Stimulated activated memory B cell treated with anti-CD40 and anti-IgM and Interleukin-4, amounts not matched to agents 10 μg/mL and 1 μg/mL and 100 μg/mL, for 72 hours (primary cell): ENCODE data around the gene CDC42EP5.

Experiments
- ATAC-seq: fragments of 150-1000 bp; cut with Tn5 transposase; 2 replicates; pipeline ENCODE4 v1.10.0; 2021
- H3K27ac Mint-ChIP-seq: one replicate; pipeline ENCODE4 v1.8.0; 2022; ENCODE audit warnings: mild to moderate bottlenecking, mixed read lengths
- H3K27me3 Mint-ChIP-seq: one replicate; pipeline ENCODE4 v1.8.0; 2022; ENCODE audit warnings: mixed read lengths
- H3K36me3 Mint-ChIP-seq: one replicate; pipeline ENCODE4 v1.8.0; 2022; ENCODE audit warnings: mixed read lengths
- H3K4me1 Mint-ChIP-seq: one replicate; pipeline ENCODE4 v1.8.0; 2022; ENCODE audit warnings: mixed read lengths
- H3K4me3 Mint-ChIP-seq: one replicate; pipeline ENCODE4 v1.8.0; 2022; ENCODE audit warnings: mild to moderate bottlenecking, moderate library complexity, mixed read lengths
- H3K9me3 Mint-ChIP-seq: one replicate; pipeline ENCODE4 v1.8.0; 2022; ENCODE audit warnings: mixed read lengths

The CDC42EP5 gene

GRCh38 chr19:54431255-54431838 lies 41.7 kb downstream of the CDC42EP5 start:
- Mint-ChIP-seq H3K4me3 (peak overlapping the region; percentile 49), H3K9me3 (no peaks in the 10 kb centered on the region), H3K36me3 (peaks cover 2% of the 10 kb centered on the region), H3K27me3 (peaks cover 44% of the 10 kb centered on the region), H3K27ac (no peak overlapping the region), H3K4me1 (peaks cover 30% of the 10 kb centered on the region)
- ATAC-seq = no peak

GRCh38 chr19:54430306-54431254 lies 42.5 kb downstream of the CDC42EP5 start:
- peak overlapping the region; percentile 45 for H3K4me3 Mint-ChIP-seq
- peaks cover 27% of the 10 kb centered on the region for H3K4me1 Mint-ChIP-seq
- peak; percentile 61 for ATAC-seq
- H3K27me3 Mint-ChIP-seq = peaks cover 52% of the 10 kb centered on the region
- H3K27ac Mint-ChIP-seq = no peak overlapping the region
- H3K36me3 Mint-ChIP-seq = no peaks in the 10 kb centered on the region
- no peaks in the 10 kb centered on the region for H3K9me3 Mint-ChIP-seq

GRCh38 chr19:54429545-54430227 lies 43.4 kb downstream of the CDC42EP5 start:
- Mint-ChIP-seq H3K27ac (no peak overlapping the region), H3K4me1 (peaks cover 21% of the 10 kb centered on the region), H3K36me3 (no peaks in the 10 kb centered on the region), H3K4me3 (peak overlapping the region; percentile 39), H3K9me3 (no peaks in the 10 kb centered on the region), H3K27me3 (peaks cover 60% of the 10 kb centered on the region)
- no peak for ATAC-seq

GRCh38 chr19:54429176-54429495 lies 44.0 kb downstream of the CDC42EP5 start:
- Mint-ChIP-seq H3K27ac (no peak overlapping the region), H3K4me3 (no peak overlapping the region), H3K9me3 (no peaks in the 10 kb centered on the region), H3K36me3 (no peaks in the 10 kb centered on the region), H3K27me3 (peaks cover 66% of the 10 kb centered on the region), H3K4me1 (peaks cover 16% of the 10 kb centered on the region)
- ATAC-seq = no peak

- no peaks in the 10 kb centered on the region for H3K36me3 Mint-ChIP-seq
- ATAC-seq = no peak
- no peak overlapping the region for H3K27ac Mint-ChIP-seq
Observed at GRCh38 chr19:54428323-54429175, 44.5 kb downstream of the CDC42EP5 start.

GRCh38 chr19:54427586-54427985 lies 45.5 kb downstream of the CDC42EP5 start:
- H3K9me3 Mint-ChIP-seq = no peaks in the 10 kb centered on the region
- ATAC-seq = no peak
- no peak overlapping the region for H3K27ac Mint-ChIP-seq
- peaks cover 81% of the 10 kb centered on the region for H3K27me3 Mint-ChIP-seq
- H3K36me3 Mint-ChIP-seq = no peaks in the 10 kb centered on the region
- no peak overlapping the region for H3K4me3 Mint-ChIP-seq
- peaks cover 11% of the 10 kb centered on the region for H3K4me1 Mint-ChIP-seq

More at GRCh38 chr19:54428323-54429175, 44.5 kb downstream of the CDC42EP5 start:
- Mint-ChIP-seq H3K4me3 (no peak overlapping the region), H3K9me3 (no peaks in the 10 kb centered on the region), H3K27me3 (peaks cover 72% of the 10 kb centered on the region), H3K4me1 (peaks cover 11% of the 10 kb centered on the region)

GRCh38 chr19:54426291-54426931 lies 46.7 kb downstream of the CDC42EP5 start:
- peaks cover 8% of the 10 kb centered on the region for H3K4me1 Mint-ChIP-seq
- no peak overlapping the region for H3K27ac Mint-ChIP-seq
- ATAC-seq = peak; percentile 14
- no peak overlapping the region for H3K4me3 Mint-ChIP-seq
- no peaks in the 10 kb centered on the region for H3K9me3 Mint-ChIP-seq
- H3K36me3 Mint-ChIP-seq = no peaks in the 10 kb centered on the region
- H3K27me3 Mint-ChIP-seq = peaks cover 82% of the 10 kb centered on the region

- Mint-ChIP-seq H3K9me3 (no peaks in the 10 kb centered on the region), H3K27me3 (peaks cover 75% of the 10 kb centered on the region), H3K4me1 (no peaks in the 10 kb centered on the region), H3K4me3 (no peak overlapping the region), H3K27ac (no peak overlapping the region), H3K36me3 (no peaks in the 10 kb centered on the region)
- no peak for ATAC-seq
Observed at GRCh38 chr19:54425382-54425723, 47.7 kb downstream of the CDC42EP5 start.

GRCh38 chr19:54424660-54425381 lies 48.3 kb downstream of the CDC42EP5 start:
- H3K27me3 Mint-ChIP-seq = peaks cover 72% of the 10 kb centered on the region
- no peak overlapping the region for H3K27ac Mint-ChIP-seq
- no peaks in the 10 kb centered on the region for H3K4me1 Mint-ChIP-seq
- H3K4me3 Mint-ChIP-seq = no peak overlapping the region
- H3K36me3 Mint-ChIP-seq = no peaks in the 10 kb centered on the region
- ATAC-seq = no peak
- H3K9me3 Mint-ChIP-seq = no peaks in the 10 kb centered on the region

GRCh38 chr19:54424201-54424600 lies 48.9 kb downstream of the CDC42EP5 start:
- Mint-ChIP-seq H3K9me3 (no peaks in the 10 kb centered on the region), H3K4me3 (no peak overlapping the region), H3K4me1 (no peaks in the 10 kb centered on the region), H3K27me3 (peaks cover 72% of the 10 kb centered on the region), H3K27ac (no peak overlapping the region), H3K36me3 (no peaks in the 10 kb centered on the region)
- no peak for ATAC-seq

GRCh38 chr19:54422136-54422535 lies 51.0 kb downstream of the CDC42EP5 start:
- H3K36me3 Mint-ChIP-seq = no peaks in the 10 kb centered on the region
- H3K27ac Mint-ChIP-seq = no peak overlapping the region
- H3K27me3 Mint-ChIP-seq = peaks cover 74% of the 10 kb centered on the region
- peaks cover 11% of the 10 kb centered on the region for H3K4me1 Mint-ChIP-seq
- no peak for ATAC-seq
- no peak overlapping the region for H3K4me3 Mint-ChIP-seq
- H3K9me3 Mint-ChIP-seq = peaks cover 3% of the 10 kb centered on the region

- ATAC-seq = no peak
- H3K36me3 Mint-ChIP-seq = no peaks in the 10 kb centered on the region
- H3K4me1 Mint-ChIP-seq = peaks cover 11% of the 10 kb centered on the region
- peaks cover 4% of the 10 kb centered on the region for H3K9me3 Mint-ChIP-seq
- H3K4me3 Mint-ChIP-seq = no peak overlapping the region
- no peak overlapping the region for H3K27ac Mint-ChIP-seq
- H3K27me3 Mint-ChIP-seq = peaks cover 73% of the 10 kb centered on the region
Observed at GRCh38 chr19:54421521-54421920, 51.6 kb downstream of the CDC42EP5 start.

GRCh38 chr19:54421169-54421516 lies 52.0 kb downstream of the CDC42EP5 start:
- ATAC-seq = no peak
- H3K9me3 Mint-ChIP-seq = peaks cover 4% of the 10 kb centered on the region
- H3K27ac Mint-ChIP-seq = no peak overlapping the region
- no peak overlapping the region for H3K4me3 Mint-ChIP-seq
- H3K27me3 Mint-ChIP-seq = peaks cover 72% of the 10 kb centered on the region
- H3K36me3 Mint-ChIP-seq = no peaks in the 10 kb centered on the region
- H3K4me1 Mint-ChIP-seq = peaks cover 11% of the 10 kb centered on the region
